Fibroblast of skin of right biceps (primary cell): ENCODE measurements around the gene TRMT44.

Source experiments
- DNase-seq: peaks from one replicate; pipeline ENCODE4 v3.0.0-alpha.2; 2013

Gene TRMT44

DNA sequence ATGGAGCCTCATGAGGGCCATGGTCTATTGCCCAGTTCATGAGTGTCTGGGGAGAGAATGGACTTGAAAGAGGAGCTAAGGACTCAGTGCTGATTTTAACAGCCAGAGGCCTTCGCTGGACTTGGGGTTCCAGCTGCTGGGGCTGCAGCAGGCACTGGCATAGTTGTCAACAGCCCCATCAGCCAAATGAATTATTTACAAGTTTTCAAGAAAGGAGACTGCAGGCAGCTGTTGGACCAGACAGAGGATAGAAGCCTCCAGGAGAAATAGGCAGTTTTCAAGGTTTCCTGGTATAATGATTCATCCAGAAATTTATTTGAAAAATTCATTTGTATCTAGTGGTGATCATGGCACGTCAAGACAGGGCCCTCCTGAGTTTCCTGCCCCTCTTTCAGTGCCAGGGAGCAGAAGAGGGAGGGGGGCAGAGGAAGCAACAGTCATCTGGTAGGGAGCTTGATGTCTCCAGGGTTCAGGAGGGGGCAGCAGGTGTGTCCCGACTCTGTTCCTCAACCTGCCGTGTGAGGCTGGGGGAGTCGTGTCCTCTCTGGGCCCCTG lies 76.5 kb downstream of the TRMT44 start:
- no peak for DNase-seq

DNA sequence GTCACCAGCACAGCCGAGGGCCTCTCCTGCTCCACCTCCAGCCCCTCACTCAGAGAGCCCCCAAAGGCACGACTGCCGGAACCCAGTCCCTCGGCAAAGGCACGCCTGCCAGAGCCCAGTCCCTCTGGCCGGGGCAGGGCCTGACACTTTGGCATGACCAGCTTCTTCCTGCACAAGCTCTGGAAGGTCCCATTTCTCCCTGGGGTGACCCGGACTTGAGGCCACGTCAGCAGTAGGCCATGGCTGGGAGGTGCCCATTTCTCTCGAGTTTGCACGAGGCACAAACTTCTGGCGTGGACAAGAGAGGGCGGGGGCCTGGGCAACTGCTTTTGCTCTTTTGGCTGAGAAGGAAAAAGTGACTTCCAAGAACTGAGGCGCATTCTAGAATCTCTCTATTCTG lies 77.4 kb downstream of the TRMT44 start:
- no peak for DNase-seq

DNA sequence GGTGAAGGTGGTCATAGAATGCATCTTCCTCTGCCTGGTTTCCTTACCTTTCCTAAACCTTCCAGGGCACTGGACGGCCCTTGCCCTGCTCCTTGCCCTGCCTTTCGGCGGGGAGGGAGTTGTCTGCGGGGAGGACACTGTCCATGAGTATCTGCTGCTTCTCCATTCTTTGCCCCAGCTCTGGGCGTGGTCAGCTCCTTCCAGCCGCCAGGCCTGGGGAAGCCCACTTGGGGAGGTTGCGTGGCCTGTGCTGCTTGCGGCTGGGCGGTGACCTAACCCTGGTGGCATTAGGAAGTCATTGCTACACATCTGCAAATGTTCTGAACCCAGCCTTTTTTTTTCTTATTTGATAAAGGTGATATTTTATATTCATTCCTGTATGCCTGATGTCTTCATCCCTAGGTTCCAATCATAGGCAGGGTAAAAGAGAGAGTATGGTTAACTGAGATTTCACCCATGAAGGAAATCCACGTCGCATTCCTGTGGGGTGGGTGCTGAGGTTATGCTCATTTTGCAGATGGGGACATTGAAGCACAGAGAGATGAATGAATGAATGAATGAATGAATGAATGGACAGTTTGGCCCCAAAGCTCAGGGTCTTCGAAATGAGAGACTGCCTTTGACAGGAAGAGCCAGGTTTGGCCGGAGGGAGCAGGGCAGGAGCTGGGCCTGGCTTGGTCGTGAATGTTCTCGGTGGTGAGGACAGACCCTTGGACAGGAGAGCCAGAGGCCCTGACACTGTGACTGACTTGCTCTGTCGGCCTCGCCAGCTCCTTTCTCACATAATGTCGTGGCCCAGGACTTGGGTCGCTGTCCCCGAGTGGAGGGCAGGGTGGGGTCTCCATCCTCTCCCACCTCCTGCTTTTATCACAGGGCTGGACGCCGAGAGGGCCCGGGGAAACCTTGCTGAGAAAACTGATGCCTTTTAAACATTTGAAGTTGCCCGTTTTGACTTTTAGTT lies 81.9 kb downstream of the TRMT44 start:
- DNase-seq: no peak

DNA sequence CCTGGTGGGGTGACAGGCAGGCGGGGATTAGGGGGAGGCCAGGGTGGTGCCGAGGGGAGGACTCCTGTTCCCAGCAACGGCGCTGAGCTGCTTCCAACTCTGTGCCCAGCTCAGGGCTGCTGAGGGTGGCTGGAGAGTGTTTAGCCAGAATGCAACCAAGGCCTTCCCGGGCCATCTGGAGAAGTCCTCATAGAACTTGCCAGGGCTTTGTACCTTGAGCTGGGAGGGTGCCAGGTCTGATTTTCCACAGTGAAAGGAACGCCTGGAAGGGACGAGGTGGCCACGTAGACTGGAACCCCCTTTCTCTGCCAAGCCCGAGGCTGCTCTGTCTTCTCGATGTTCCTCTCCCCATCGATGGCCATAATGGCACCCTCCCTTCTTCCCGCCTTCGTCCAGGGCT lies 82.6 kb downstream of the TRMT44 start:
- no peak for DNase-seq

DNA sequence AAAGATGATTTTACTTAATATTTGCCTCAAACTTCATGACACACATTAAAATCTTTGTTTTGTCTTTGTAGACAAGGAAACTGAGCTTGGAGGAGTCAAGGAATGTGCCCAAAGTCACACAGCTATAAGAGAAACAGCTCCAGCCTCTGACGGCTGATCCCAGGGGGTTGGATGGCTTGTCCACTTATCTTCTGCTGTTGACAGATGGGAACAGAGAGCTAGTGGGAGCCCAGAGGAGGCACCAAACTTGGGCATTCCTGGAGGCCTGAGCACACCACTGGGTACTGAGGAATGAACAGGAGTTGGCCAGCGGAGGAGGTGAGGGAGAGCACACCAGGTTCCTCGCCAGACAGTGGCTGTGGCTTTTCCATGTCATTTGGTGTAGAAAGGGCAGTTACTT lies 83.2 kb downstream of the TRMT44 start:
- peak; percentile 35 for DNase-seq

DNA sequence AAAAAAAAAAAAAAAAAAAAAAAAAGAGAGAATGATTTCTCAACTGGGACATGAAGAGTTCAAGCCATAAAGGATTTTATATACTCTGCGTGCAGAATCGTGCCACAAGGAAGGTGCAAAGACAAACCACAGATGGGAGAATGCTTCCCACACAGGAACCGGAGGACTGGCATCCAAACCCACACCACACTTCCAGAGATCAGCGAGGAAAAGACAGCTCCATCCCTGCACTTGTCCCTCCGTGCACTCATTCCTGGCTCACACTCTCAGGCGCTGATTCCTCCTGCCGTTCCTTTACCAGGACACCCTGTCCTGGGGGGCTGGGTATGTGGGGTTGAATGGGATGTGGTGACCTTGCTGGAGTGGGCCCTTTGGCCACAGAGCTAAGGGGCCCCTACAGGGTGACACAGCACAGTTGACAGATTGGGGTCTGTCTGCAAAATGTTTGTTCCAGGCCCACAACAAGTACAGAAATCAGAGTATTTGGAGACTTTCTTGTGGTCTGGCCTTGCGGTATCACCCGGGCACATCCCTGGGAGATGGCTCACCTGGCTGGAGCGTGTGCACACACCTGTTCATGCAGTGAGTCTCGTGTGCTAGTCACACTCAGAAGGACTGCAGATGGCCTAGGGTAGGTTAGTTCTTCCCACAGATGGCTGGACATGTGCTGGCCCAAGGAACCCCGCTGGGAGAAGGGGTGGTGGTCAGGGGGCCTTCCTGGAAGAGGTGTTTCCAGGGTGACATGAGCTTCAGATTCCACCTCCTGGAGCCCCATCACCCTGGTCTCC lies 84.2 kb downstream of the TRMT44 start:
- no peak for DNase-seq

DNA sequence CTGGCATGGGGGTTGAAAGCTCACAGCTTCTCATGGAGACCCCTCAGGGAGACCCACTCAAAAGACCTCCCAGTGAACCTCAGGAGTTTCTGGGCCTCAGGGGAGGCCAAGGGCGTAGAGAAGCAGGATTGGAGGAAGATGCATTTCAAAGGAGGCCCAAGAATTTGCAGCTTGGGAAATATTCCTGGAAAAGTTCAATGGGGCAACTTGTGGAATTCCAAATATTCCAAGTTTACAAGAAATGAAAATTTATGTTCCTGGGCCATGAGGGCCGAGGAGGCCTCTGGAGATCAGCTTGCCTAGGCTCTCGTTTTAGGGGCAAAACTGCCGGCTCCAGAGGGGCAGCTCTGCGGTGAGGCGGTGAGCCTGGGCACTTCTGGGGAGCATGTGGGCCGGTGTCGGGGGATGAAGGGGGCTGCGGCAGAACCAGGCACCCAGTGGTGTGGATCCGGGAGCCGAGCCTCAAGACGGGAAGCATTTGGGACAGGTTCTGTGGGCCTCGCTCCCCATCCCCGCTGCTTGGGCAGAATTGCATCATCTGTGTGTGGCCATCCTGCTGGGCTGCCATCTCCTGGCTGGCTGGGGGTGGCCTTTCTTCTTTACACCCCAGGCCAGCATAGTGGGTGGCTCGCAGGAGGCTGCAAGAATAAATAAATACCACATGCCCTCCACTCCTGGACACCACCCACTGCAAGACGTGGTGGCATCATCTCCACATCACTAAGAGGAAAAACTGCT lies 85.0 kb downstream of the TRMT44 start:
- peak; percentile 65 for DNase-seq
